SK-N-SH (cell line): Measurements from ENCODE around the gene DEAF1. TPM values are rescaled to one million over a fixed set of nuclear protein-coding genes. Genes with fewer than 3 reads are reported as not detected.

Source experiments
- CTCF ChIA-PET: fragments of 300-600, 350-600 bp; formaldehyde crosslinking; extraction: SDS; loops from one replicate; lab custom pipeline; 2021; lab: Yijun Ruan, JAX
- POLR2A ChIA-PET: fragments of 350-600 bp; sonication (Branson Sonifier 250); formaldehyde crosslinking; extraction: SDS; loops from one replicate; lab custom pipeline; 2020; ENCODE audit warnings: antibody characterized with exemption, inconsistent platforms; lab: Yijun Ruan, JAX
- DNase-seq: peaks from one replicate; pipeline ENCODE4 v3.0.0; 2012
- H2AFZ ChIP-seq: fragments of 200-600 bp; sonication (generic); 2 replicates; pipeline ENCODE4 v1.8.1; 2016; ENCODE audit warnings: antibody characterized with exemption, mild to moderate bottlenecking, low read depth
- H3F3A ChIP-seq: fragments of 200-600 bp; sonication (generic); replicated peaks from 2 replicates; pipeline ENCODE3; 2016; ENCODE audit warnings: antibody characterized with exemption, mild to moderate bottlenecking; ENCODE audit not compliant: insufficient read depth
- H3K27ac ChIP-seq, 2 experiments: fragments of 200-500 bp in 1 of 2; fragments of 200-600 bp in 1 of 2; sonication (Bioruptor generic) in 1 of 2; sonication (generic), shearing (Covaris generic) in 1 of 2; 2 replicates each; pipeline versions ENCODE4 v1.5.1 to v1.6.1; 2014 to 2016; ENCODE audit warnings: low read depth in 2 of 2, inconsistent platforms in 1 of 2, low read length in 1 of 2, mild to moderate bottlenecking in 1 of 2, mixed read lengths in 1 of 2
- H3K27me3 ChIP-seq: fragments of 200-600 bp; sonication (generic), shearing (Covaris generic); 2 replicates; pipeline ENCODE4 v1.6.1; 2016; ENCODE audit warnings: mixed run types; ENCODE audit not compliant: insufficient read depth
- H3K36me3 ChIP-seq, 2 experiments: fragments of 200-500 bp in 1 of 2; fragments of 200-600 bp in 1 of 2; sonication (Bioruptor generic) in 1 of 2; sonication (generic) in 1 of 2; replicated peaks in 1 of 2; 2 replicates each; pipeline versions ENCODE3 to v1.5.1; 2014 to 2016; ENCODE audit warnings: low read length in 1 of 2, mild to moderate bottlenecking in 1 of 2; ENCODE audit not compliant: insufficient read depth in 2 of 2, control insufficient read depth in 1 of 2
- H3K4me1 ChIP-seq, 2 experiments: fragments of 200-500 bp in 1 of 2; fragments of 200-600 bp in 1 of 2; sonication (Bioruptor generic) in 1 of 2; sonication (generic), shearing (Covaris generic) in 1 of 2; 2 replicates each; pipeline versions ENCODE4 v1.5.1 to v1.6.1; 2014 to 2016; ENCODE audit warnings: low read depth in 1 of 2, low read length in 1 of 2, mixed run types in 1 of 2; ENCODE audit not compliant: insufficient read depth in 2 of 2, control insufficient read depth in 1 of 2
- H3K4me2 ChIP-seq: fragments of 200-600 bp; sonication (generic), shearing (Covaris generic); 2 replicates; pipeline ENCODE4 v1.6.1; 2017; ENCODE audit warnings: mixed run types
- H3K4me3 ChIP-seq, 2 experiments: fragments of 200-500 bp in 1 of 2; fragments of 200-600 bp in 1 of 2; sonication (Bioruptor generic) in 1 of 2; sonication (generic), shearing (Covaris generic) in 1 of 2; 2 replicates each; pipeline versions ENCODE4 v1.5.1 to v1.8.1; 2014 to 2016; ENCODE audit warnings: low read depth in 2 of 2, inconsistent platforms in 1 of 2, low read length in 1 of 2, mild to moderate bottlenecking in 1 of 2, mixed read lengths in 1 of 2, moderate library complexity in 1 of 2
- H3K79me2 ChIP-seq: fragments of 200-600 bp; sonication (generic); 2 replicates; pipeline ENCODE4 v1.8.1; 2017; ENCODE audit warnings: mild to moderate bottlenecking; ENCODE audit not compliant: insufficient read depth
- H3K9ac ChIP-seq: fragments of 200-600 bp; sonication (generic); 2 replicates; pipeline ENCODE4 v1.6.1; 2017; ENCODE audit warnings: mixed run types
- H3K9me2 ChIP-seq: fragments of 200-600 bp; sonication (generic); 2 replicates; pipeline ENCODE4 v1.6.1; 2017; ENCODE audit warnings: mixed run types
- H3K9me3 ChIP-seq: fragments of 200-600 bp; sonication (generic); 2 replicates; pipeline ENCODE4 v1.6.1; 2017; ENCODE audit warnings: mixed run types, mild to moderate bottlenecking, moderate library complexity
- H4K20me1 ChIP-seq: fragments of 200-600 bp; sonication (generic); 2 replicates; pipeline ENCODE4 v1.6.1; 2017; ENCODE audit warnings: mild to moderate bottlenecking, mixed run types; ENCODE audit not compliant: insufficient read depth
- CHD2 ChIP-seq: fragments of 150-350 bp; IDR thresholded peaks from 2 replicates; pipeline ENCODE4 v1.6.1; 2018; ENCODE audit warnings: low read length; ENCODE audit not compliant: partially characterized antibody
- EP300 ChIP-seq, 2 experiments: IDR thresholded peaks; 2 replicates each; pipeline versions ENCODE4 v1.4.0 to v1.6.1; 2012; ENCODE audit warnings: borderline replicate concordance in 1 of 2, low read depth in 1 of 2, low read length in 1 of 2
- EZH2phosphoT487 ChIP-seq: fragments of 200-600 bp; sonication (generic); IDR thresholded peaks from 2 replicates; pipeline ENCODE4 v1.6.1; 2017; ENCODE audit warnings: low read depth, mixed run types, mild to moderate bottlenecking, antibody characterized with exemption, moderate library complexity, borderline replicate concordance
- FOXM1 ChIP-seq: IDR thresholded peaks from 2 replicates; pipeline ENCODE4 v1.4.0; 2012; ENCODE audit warnings: low read depth, mild to moderate bottlenecking
- JUND ChIP-seq: IDR thresholded peaks from 2 replicates; pipeline ENCODE4 v1.4.0; 2012
- MAX ChIP-seq: IDR thresholded peaks from 2 replicates; pipeline ENCODE4 v1.4.0; 2012; ENCODE audit warnings: low read depth
- NFIC ChIP-seq: IDR thresholded peaks from 2 replicates; pipeline ENCODE4 v1.4.0; 2012; ENCODE audit warnings: borderline replicate concordance
- PBX3 ChIP-seq: IDR thresholded peaks from 2 replicates; pipeline ENCODE4; 2012
- RFX5 ChIP-seq: IDR thresholded peaks from 2 replicates; pipeline ENCODE4 v1.6.1; 2012; ENCODE audit warnings: mild to moderate bottlenecking, improper control_type of control experiment, low read length
- RXRA ChIP-seq: IDR thresholded peaks from 2 replicates; pipeline ENCODE4 v1.4.0; 2012; ENCODE audit warnings: low read depth, mild to moderate bottlenecking, borderline replicate concordance
- SIN3A ChIP-seq: IDR thresholded peaks from 2 replicates; pipeline ENCODE4 v1.6.1; 2012; ENCODE audit warnings: low read depth, mild to moderate bottlenecking, low read length, moderate library complexity, borderline replicate concordance
- USF1 ChIP-seq: IDR thresholded peaks from 2 replicates; pipeline ENCODE4 v1.4.0; 2012; ENCODE audit warnings: low read depth, borderline replicate concordance
- USF2 ChIP-seq: fragments of 150-350 bp; IDR thresholded peaks from 2 replicates; pipeline ENCODE4 v1.6.1; 2017; ENCODE audit warnings: antibody characterized with exemption, low read length, low read depth, borderline replicate concordance
- ZBTB33 ChIP-seq: IDR thresholded peaks from 2 replicates; pipeline ENCODE4 v1.4.0; 2012; ENCODE audit warnings: low read depth, borderline replicate concordance
- WGBS: methylation state at CpG from one replicate; pipeline ENCODE4 v1.1.6; 2017; ENCODE audit warnings: low lambda C conversion rate; 5-methylcytosine and 5-hydroxymethylcytosine counted together
- polyA plus RNA-seq, 3 experiments: library from polyadenylated mRNA; depleted of rRNA; stranded (reverse); fragments of >200 nt; gene quantifications; 2 replicates each; pipeline ENCODE4 v1.2.3, GENCODE V29; 2012

The DEAF1 gene
- polyA plus RNA-seq, 1 of the 3 experiments (the other 2 are of a cell fraction), result 40.6 TPM

GRCh38 chr11:702462-703461 is 7.7 kb upstream of the DEAF1 start:
- TF ChIP-seq CHD2 (no peak), EZH2phosphoT487 (no peak), SIN3A (no peak), ZBTB33 (no peak), EP300 (IDR thresholded peaks at IDR 0.05; ENCODE audit: borderline replicate concordance in 1 of 2, low read depth in 1 of 2, low read length in 1 of 2) (no peak), FOXM1 (no peak), RXRA (no peak), PBX3 (no peak), RFX5 (no peak), USF1 (no peak), USF2 (no peak), NFIC (no peak), MAX (no peak), JUND (no peak)
- POLR2A ChIA-PET, result no interaction called here

More at GRCh38 chr11:702462-703461, 7.7 kb upstream of the DEAF1 start:
- Histone ChIP-seq H3K27ac (no peak overlapping the region; a peak in 1 of 4 replicates), H4K20me1 (peaks cover under 1% of the 10 kb centered on the region; the same call in 1 of the 2 replicates), H3K4me3 (no peak overlapping the region), H3K36me3 (peaks cover 0 to 3% of the 10 kb centered on the region in 2 experiments), H3K79me2 (peaks cover 6% of the 10 kb centered on the region; the same call in 1 of the 2 replicates), H3K4me2 (no peak overlapping the region), H3K9ac (no peak overlapping the region), H3F3A (no peaks in the 10 kb centered on the region), H3K9me3 (no peaks in the 10 kb centered on the region), H2AFZ (no peak overlapping the region), H3K27me3 (no peaks in the 10 kb centered on the region), H3K9me2 (no peaks in the 10 kb centered on the region), H3K4me1 (peaks cover 0 to 2% of the 10 kb centered on the region in 2 experiments; a peak in 1 of 4 replicates)
- WGBS, result 85% methylated on average over 24 of the region's 26 CpGs
- no peak for DNase-seq
- CTCF ChIA-PET, result interaction anchor here (1.5 to 3.9 kb wide), 3 partner anchors 20 to 25 kb away, joined by 3 to 22 read pairs (median 7); no protein-coding TSS in a partner anchor
